PFSK-1 (cell line): ENCODE results near the gene ELMO3.

Experiments
- FOXP2 ChIP-seq: optimal IDR thresholded peaks from 2 replicates; pipeline ENCODE3; 2011; ENCODE audit warnings: borderline replicate concordance, control low read depth, inconsistent platforms; ENCODE audit not compliant: insufficient read depth; ENCODE audit errors: extremely low read length, extremely low read depth
- POLR2AphosphoS5 ChIP-seq: IDR thresholded peaks from 2 replicates; pipeline ENCODE4 v1.6.1; 2012; ENCODE audit warnings: low read depth, mild to moderate bottlenecking, control low read depth, low read length, moderate library complexity
- SIN3A ChIP-seq: IDR thresholded peaks from 2 replicates; pipeline ENCODE4 v1.6.1; 2012; ENCODE audit warnings: mild to moderate bottlenecking, low read length, moderate library complexity, borderline replicate concordance; ENCODE audit not compliant: insufficient read depth
- TAF1 ChIP-seq: IDR thresholded peaks from 2 replicates; pipeline ENCODE4 v1.6.1; 2012; ENCODE audit warnings: low read length, control low read depth, borderline replicate concordance; ENCODE audit not compliant: insufficient read depth
- TF ChIP-seq, protein P1 (sequence below), 2 experiments: IDR thresholded peaks; 2 replicates each; pipeline versions ENCODE4 v1.6.1 to v1.8.0; 2011 to 2012; ENCODE audit warnings: low read depth in 2 of 2, low read length in 2 of 2, control low read depth in 1 of 2, inconsistent platforms in 1 of 2, mild to moderate bottlenecking in 1 of 2, moderate library complexity in 1 of 2; ENCODE audit not compliant: insufficient read depth in 1 of 2

ELMO3 gene

GRCh38 chr16:67198238-67198734 lies 645 bp upstream of the ELMO3 start:
- TF ChIP-seq POLR2AphosphoS5: no peak
- TF ChIP-seq TAF1: no peak
- TF ChIP-seq SIN3A: no peak
- TF ChIP-seq, protein P1, sequence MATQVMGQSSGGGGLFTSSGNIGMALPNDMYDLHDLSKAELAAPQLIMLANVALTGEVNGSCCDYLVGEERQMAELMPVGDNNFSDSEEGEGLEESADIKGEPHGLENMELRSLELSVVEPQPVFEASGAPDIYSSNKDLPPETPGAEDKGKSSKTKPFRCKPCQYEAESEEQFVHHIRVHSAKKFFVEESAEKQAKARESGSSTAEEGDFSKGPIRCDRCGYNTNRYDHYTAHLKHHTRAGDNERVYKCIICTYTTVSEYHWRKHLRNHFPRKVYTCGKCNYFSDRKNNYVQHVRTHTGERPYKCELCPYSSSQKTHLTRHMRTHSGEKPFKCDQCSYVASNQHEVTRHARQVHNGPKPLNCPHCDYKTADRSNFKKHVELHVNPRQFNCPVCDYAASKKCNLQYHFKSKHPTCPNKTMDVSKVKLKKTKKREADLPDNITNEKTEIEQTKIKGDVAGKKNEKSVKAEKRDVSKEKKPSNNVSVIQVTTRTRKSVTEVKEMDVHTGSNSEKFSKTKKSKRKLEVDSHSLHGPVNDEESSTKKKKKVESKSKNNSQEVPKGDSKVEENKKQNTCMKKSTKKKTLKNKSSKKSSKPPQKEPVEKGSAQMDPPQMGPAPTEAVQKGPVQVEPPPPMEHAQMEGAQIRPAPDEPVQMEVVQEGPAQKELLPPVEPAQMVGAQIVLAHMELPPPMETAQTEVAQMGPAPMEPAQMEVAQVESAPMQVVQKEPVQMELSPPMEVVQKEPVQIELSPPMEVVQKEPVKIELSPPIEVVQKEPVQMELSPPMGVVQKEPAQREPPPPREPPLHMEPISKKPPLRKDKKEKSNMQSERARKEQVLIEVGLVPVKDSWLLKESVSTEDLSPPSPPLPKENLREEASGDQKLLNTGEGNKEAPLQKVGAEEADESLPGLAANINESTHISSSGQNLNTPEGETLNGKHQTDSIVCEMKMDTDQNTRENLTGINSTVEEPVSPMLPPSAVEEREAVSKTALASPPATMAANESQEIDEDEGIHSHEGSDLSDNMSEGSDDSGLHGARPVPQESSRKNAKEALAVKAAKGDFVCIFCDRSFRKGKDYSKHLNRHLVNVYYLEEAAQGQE (IDR thresholded peaks at IDR 0.05; ENCODE audit: insufficient read depth in 1 of 2, low read depth in 2 of 2, low read length in 2 of 2): no peak
- no peak for TF ChIP-seq FOXP2

DNA sequence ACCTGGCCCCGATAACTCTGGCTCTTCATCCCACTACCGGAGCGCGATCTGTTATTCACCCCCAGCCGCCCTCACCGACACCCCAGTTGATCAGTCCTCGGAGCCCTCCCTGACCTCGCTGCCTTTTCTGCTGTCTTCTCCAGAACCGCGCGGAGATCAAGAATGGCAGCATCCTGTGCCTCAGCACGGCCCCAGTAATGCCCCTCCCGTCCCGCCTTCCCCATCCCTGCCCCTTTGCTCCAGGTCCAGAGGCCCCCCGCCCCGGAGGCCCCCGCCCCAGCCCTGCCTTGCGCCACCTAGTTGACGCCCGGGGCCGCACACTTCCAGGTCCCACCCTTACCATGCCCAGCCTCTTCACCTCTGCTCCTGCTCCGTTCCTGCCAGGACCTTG lies 872 bp downstream of the ELMO3 start:
- TF ChIP-seq SIN3A: no peak
- no peak for TF ChIP-seq TAF1
- TF ChIP-seq POLR2AphosphoS5: no peak
- TF ChIP-seq FOXP2: no peak
- TF ChIP-seq, protein P1 (IDR thresholded peaks at IDR 0.05; ENCODE audit: insufficient read depth in 1 of 2, low read depth in 2 of 2, low read length in 2 of 2): no peak

GRCh38 chr16:67200491-67200890 lies 1.6 kb downstream of the ELMO3 start:
- TF ChIP-seq POLR2AphosphoS5 (no peak), SIN3A (no peak), TAF1 (no peak), FOXP2 (no peak)
- TF ChIP-seq, protein P1 (IDR thresholded peaks at IDR 0.05; ENCODE audit: insufficient read depth in 1 of 2, low read depth in 2 of 2, low read length in 2 of 2): no peak

GRCh38 chr16:67201411-67202345 lies 2.7 kb downstream of the ELMO3 start:
- TF ChIP-seq FOXP2 (no peak), SIN3A (no peak), TAF1 (no peak), POLR2AphosphoS5 (no peak)
- TF ChIP-seq, protein P1 (IDR thresholded peaks at IDR 0.05; ENCODE audit: insufficient read depth in 1 of 2, low read depth in 2 of 2, low read length in 2 of 2): no peak

GRCh38 chr16:67202426-67202825 lies 3.5 kb downstream of the ELMO3 start:
- TF ChIP-seq SIN3A (no peak), FOXP2 (no peak), POLR2AphosphoS5 (no peak)
- TF ChIP-seq, protein P1 (IDR thresholded peaks at IDR 0.05; ENCODE audit: insufficient read depth in 1 of 2, low read depth in 2 of 2, low read length in 2 of 2): no peak
